Measurements from ENCODE around the gene ALDH4A1.
"Not testable (repeated sequence)": the region's sequence is repeated elsewhere in the genome, so short reads cannot be mapped to it uniquely, and the experiment has no call there.

Gene ALDH4A1

DNA sequence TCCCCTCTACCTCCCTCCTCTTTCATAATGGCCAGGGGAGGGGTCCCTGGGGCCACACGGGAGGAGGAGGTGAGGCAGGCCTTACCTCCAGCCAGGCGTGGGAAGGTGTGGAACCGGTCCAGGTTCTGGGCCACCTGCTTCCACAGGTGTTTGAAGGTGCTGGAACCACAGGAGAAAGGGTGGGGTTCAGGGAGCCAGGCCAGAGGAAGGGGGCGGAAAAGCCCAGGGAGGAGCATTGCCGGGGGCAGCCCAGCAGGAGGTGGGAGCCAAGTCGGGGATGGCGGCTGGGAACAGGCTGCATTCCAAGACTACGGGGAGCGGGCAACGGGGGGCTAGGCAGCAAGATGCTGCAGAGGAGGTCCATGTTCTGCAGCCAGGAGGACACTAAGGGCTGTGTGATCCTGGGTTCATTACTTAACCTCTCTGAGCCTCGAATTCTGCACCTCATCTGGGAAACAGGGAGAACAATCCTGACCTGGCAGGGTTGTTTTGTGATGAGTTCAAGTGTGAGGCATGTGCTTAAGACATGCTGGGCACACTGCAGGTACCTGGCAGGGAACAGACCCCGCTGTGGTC, 23.1 kb downstream of the ALDH4A1 start:
- no peak for DNase-seq (ENCODE audit: low read depth)

DNA sequence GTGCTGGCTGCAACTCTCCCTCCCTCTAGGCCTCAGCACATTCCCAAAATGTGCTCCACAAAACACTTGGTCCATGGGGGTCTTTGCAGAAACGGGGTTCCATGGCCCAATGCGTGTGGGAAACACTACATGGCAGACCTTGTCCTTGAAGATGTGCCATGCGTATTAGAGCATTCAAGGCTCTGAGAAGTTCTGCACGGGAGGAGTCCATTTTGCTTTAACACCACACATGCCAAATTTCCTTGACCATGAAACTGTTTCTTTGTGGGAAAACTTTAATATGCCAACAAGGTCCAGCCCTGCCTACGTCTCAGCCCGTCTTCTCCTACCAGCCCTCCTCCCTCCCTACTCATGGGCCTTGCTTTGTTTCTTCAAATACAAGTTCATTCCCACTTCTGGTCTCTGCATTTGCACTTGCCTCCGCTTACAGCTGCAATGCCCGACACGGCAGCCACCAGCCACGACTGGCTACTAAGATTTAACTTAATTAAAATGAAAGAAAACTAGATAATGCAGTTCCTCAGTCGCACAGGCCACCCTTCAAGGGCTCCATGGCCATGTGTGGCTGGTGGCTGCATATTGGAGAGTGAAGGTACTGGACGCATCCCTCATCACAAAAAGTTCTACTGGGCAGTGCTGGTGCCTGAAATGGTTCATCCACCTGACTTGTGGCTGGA, 23.7 kb downstream of the ALDH4A1 start:
- DNase-seq (ENCODE audit: low read depth) = no peak

DNA sequence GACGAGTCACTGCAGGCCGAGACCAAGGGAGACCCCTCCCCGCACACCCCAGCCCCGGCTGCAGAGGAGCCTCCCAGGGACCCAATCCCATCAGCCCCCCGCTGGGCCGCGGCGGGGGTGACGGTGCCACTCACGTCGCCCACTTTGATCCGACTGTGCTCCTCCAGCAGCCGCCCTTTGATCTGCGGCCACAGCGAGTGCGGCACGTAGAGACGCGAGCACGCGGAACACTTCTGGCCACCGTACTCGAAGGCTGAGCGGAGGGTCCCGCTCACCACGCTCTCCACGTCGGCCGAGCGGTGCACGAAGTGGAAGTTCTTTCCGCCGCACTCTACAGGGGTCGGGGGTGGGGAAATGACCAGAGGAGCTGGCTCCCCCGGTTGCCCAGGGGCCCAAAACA, 25.1 kb downstream of the ALDH4A1 start:
- no peak for DNase-seq (ENCODE audit: low read depth)

DNA sequence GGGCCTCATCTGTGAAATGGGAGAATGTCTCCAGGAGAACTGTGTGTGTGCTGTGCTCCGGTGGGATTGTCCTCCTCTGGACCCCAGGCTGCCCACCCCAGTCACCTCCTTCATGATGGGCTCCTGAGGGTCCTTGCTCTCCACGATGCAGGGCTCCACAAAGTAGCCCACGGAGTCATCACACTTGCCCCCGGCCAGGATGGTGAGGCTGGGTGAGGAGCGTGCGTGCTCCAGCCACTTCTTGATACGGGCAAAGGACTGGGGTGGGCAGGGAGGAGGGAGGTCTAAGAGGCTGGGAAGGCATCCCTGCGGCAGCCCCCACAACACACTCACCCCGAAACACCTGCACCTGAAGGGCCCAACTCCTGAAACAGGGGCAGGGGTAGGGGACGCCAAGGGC, 26.1 kb downstream of the ALDH4A1 start:
- no peak for DNase-seq (ENCODE audit: low read depth)

DNA sequence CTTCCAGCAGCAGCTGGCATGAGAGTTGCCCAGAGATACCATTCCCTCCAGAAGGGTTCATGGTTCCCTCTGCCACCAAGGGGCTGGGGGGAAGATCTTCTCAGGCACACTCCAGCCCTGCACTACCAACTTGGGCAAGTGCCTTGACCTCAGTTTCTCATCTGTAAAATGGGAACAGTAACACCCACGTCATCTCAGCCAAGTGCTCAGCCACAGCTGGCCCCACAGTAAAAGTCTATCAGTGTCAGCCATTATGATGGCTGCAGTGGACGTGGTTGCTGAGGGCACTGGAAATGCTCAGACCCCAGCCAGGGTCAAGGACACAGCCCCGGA, 26.6 kb downstream of the ALDH4A1 start:
- DNase-seq (ENCODE audit: low read depth) = no peak

DNA sequence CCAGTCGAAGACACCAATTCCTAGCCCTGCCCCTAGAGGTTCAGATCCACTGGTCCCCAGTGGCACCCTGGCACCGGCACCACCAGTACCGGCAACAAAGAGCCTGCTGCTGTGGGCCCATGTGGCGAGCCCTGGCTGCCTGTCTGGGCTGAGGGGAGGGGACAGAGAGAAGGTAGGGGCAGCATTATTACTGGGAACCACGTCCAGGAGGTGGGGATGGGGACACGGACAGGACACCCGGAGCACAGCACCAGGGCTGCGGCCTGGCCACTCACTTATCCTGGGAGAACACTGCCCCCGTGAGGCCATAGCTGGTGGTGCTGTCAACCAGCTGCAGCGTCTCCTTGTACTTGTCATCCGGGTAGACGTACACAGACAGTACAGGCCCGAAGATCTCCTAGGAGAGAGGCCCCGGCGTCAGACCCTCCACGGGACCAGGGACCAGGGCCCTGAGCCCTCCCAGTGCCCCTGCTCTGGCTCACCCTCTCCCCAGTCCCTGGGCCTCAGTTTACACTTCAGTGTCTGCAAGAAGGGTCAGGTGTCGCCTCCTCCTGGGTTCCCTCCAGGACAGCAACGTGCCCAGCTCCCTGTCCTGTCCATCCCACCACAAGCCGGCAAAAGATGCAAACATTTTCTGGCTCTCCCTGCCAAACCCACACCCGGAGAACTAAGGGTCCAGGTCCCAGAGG, 27.1 kb downstream of the ALDH4A1 start:
- peak; percentile 59 for DNase-seq (ENCODE audit: low read depth)

DNA sequence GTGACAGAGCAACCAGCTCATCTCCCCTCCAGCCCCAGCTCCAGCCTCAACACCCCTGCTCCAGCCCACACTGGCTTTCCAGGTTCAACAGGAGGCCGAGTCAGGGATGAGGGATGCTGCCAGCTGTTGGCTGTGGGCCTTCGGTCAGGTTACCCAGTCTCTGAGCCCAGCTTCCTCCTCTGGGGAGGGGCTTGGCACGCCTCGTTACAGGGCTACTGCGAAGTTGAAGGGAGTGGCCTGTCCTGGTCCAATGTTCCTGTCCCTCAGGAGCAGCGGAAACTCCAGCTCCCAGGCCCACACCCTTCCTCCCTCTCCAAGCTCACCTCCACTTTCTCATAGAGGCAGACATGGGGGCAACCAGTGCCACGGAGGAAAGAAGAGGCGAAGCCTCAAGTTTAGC, 27.8 kb downstream of the ALDH4A1 start:
- no peak for DNase-seq (ENCODE audit: low read depth)

DNA sequence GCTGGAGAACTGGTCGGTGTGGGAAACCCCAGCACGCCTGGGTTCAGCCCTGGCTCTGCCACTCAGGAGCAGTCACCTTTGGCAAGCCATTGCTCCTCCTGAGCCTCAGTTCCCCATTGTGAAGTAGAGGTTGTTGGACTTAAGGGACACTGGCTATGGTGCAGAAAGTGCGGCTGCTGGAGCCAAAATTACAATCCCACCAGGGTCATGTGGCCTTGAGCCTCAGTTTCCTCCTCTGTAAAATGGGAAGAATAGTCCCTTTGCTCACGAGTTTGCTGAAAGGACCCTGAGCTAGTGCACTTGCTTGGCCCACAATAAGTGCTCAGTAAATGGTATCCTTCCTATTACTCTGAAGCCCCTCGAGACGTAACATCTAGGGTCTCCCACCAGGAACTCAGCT, 28.3 kb downstream of the ALDH4A1 start:
- no peak for DNase-seq (ENCODE audit: low read depth)

DNA sequence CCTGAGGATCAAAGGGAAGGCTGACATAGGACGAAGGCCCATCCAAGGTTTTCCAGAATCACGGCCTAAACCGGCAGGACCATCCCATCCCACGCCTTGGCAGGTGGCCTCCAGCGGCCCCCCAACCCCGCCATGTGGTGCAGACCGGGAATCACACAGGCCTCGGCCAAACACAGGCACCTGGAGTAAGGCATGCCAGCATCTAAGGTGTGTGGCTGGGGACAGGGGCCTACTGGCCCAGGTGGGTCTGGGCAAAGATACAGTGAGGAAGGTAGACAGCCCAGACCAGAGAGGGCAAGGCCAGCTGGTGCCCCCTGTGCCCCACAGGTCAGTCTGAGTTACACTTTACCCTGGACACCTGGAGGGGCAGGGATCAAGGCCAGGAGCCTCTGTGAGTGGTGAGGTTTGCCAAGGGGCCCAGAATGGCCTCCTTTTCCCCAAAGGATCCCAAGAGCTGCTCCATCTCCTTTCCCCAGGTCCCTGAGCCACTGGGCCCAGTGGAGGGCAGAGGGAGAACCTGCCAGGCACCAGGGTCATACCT, 30.2 kb downstream of the ALDH4A1 start:
- no peak for DNase-seq (ENCODE audit: low read depth)

DNA sequence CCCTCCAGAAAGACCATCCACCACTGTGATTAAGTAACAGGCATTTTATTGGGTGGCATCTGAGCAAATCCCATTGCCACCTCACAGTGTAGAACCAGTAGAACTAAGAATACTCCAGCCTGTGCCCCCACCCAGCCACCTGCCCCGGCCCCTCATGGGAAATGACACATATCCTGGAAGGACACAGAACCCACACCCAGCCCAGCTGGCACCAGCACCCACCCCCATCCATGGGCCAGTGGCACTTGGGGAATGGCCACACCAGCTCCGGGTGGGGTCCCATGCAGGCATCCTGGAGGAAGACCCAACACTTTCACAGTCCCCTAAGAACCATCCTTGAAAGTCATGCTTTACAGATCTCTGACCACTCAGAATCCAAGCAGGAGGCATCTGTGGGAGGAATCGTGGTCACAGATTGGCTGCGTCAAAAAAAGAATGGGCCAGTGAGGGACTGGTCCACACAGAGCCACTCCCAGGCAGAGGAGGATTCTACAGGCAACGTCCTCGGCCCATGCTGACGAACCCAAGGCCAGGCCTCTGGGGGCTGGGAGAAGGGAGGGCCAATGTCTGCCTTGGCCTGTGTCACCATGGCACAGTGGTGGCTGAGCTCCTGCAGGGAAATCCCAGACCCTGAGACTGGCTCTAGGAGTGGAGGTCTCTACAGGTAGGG, 30.8 kb downstream of the ALDH4A1 start:
- no peak for DNase-seq (ENCODE audit: low read depth)

DNA sequence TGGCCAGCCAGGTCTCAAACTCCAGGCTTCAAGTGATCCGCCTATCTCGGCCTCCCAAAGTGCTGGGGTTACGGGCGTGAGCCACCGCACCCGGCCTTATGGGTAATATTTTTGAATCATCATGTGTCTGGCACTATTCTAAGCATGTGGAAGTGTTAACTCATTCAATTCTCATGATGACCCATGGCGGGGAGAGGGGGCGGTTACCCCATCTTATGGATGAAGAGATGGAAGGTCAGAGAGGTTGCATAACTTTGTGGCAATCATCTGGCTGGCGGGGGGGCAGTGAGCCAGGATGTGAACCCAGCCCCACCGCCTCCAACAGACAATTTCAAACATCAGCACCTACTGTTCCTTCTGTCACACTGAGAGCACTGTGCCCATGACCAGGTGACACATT, 31.4 kb downstream of the ALDH4A1 start:
- DNase-seq (ENCODE audit: low read depth) = no peak

DNA sequence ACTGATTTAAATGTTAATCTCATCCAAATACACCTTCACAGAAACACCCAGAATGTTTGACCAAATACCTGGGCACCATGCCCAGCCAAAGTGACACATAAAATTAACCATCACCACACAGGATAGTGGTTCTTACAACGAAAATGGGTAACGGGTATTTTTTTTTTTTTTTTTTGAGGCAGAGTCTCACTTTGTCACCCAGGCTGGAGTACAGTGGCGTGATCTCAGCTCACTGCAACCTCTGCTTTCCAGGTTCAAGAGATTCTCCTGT, 31.8 kb downstream of the ALDH4A1 start:
- DNase-seq (ENCODE audit: low read depth) = not testable (repeated sequence)

DNA sequence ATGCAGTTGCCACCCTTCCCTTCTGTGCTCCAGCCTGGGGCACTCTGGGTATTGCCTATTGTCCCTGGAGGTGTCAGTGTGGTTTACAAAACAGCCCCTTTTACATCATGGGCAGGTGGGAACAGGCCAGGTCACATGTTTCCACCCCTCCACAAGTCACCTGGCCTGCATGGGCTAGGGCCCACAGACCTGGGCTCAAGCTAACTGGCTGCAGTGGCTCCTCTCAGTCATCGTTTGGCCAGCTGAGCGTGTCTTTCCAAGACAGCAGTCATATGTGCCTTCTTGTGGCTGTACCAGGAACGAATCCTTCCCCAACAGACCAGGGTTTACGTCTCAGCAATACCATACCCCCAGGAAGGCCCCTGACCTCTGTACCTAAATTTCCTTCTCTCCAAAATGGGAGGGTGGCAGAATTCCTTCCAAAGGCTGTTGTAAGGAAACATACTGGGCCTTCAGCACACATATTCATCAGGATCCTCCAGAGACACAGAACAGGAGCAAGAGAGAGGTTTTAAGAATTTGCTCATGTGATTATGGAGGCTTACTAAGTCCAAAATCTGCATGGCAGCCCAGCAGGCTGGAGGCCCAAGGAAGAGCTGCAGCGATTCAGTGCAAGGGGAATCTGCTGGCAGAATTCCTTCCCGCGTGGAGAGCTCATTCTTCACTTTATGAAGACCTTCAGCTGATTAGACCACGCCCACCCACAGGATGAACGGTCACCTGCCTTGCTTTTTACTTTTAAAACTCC, 32.3 kb downstream of the ALDH4A1 start:
- DNase-seq (ENCODE audit: low read depth) = no peak

DNA sequence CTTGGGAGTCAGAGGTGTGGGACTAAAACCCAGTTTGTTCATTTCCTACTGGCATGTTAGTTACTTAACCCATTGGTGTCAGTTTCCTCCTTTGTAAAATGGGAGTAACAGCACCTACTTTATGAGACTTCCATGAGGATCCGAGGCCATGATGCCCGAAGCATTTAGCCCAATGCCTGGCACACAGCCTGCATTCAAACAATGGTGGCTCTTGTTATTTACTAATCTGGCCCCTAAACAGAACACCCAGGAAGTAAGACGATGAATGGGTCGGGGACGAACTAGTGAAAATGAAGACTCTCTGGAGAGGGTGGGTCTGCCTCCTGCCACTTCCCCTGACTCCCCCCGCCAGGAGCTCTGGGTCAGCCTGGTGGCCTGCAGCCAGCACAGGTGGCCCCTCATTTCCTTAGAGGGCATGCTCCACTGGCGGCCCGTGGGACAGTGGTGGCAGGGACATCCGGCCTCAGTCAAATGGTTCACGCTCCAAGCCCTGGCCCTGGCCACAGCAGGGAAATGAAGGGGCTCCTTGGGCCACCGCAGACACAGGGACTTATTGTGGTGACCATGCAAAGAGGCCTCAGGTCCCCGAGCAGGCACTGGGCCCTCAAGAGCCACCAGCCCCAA, 33.4 kb downstream of the ALDH4A1 start:
- DNase-seq (ENCODE audit: low read depth) = no peak

DNA sequence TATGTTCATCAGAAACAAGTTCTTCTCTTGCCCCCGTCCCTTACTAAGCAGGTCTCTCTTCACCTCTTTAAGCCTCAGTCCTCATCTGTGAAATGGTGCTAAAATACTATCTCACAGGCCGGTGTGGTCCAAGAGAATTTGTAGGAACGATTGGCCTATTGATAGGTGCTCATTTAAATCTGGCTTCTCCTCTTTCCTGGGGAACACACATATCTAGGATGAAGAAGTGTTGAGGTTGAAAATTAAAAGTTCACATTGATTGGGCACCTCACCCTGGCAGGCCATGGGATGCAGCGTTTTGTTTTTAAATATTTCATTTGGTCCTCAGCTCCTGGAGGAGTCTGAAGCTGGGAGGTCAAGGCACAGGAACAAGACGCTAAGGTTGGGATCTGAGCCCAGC, 34.0 kb downstream of the ALDH4A1 start:
- no peak for DNase-seq (ENCODE audit: low read depth)

DNA sequence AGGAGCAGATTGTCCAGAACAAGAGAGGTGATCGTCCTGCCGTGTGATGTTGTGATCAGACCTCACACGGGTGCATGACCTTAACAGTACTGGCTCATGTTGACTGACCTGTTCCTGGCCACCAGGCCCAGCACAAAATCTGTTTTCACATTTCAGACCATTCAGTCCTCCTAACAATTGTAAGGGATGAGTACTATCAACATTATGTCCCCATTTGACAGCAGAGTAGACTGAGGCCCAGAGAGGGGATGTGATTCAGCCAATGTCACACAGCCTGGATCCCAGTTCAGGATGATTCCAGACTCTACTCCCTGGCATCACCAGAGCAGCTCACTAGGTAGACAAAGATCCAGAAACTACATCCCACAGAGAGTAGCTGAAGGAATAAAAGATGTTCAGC, 35.5 kb downstream of the ALDH4A1 start:
- DNase-seq (ENCODE audit: low read depth) = no peak

DNA sequence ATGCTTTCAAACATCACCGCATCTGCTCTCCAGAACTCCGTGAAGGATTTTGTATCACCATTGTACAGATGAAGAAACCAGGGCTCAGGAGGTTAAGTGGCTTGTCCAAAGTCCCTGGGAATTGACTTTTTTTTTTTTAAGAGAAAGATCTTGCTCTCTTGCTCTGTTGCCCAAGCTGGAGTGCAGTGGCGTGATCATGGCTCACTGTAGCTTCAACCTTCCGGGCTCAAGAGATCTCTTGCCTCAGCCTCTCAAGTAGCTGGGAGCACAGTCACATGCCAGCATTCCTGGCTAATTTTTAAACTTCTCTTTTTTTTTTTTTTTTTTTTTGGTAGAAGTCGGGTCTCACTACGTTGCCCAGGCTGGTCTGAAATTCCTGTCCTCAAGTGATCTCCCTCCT, 36.0 kb downstream of the ALDH4A1 start:
- DNase-seq (ENCODE audit: low read depth) = no peak

DNA sequence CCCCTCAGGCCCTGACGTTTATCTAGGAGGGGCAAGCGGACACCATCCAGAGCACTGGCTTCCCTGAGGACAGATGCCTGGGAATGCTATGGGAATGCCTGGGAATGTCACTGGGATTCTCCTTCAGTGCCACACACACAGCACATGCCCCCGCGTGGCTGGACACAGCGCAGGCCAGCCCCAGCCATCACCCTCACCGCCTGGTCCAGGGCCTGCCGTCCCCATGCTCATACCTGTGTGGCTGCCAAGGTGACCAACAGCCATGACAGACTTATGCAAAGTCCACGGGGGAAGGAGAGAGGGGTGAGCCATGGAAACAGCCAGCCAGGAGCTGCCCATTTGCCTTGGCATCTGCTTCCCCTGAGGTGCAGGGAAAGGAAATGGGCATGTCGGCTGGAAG, 37.2 kb downstream of the ALDH4A1 start:
- no peak for DNase-seq (ENCODE audit: low read depth)

DNA sequence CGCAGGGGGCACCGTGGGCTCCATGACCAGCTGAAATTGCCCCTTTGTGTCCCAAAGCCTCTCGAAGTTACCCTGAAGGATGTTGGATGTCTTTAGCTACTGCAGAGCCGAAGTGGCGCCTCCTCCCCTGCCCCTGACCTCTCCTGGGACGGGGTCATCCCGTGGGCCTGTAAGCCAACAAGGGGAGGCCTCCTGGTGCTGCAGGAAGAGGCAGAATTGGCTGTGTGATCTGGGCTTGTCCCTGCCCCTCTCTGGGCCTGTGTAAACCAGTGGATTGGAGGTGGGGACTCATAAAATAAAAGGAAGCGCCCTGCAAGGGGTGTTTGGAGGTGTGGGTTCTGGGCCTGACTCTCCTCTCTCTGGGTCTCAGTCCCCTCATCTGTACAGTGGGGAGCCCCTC, 40.8 kb downstream of the ALDH4A1 start:
- DNase-seq (ENCODE audit: low read depth) = no peak

DNA sequence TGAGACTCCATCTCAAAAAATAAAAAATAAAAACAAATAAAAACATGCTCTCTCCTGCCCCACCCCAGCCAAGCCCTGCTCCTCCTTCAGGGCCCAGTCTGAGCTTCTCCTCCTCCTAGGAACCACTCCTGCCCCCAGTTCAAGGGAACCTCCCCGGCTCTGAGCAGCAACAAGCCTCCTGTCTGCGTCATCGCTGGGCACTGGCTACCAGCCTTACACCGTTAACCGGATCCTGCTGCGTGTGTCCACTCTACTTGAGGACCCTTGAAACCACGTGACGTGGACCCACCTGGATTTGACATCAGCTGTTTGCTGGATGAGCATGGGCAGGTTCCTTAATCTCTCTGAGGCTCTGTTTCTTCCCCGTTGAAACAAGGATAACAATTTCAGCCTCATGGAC, 41.3 kb downstream of the ALDH4A1 start:
- no peak for DNase-seq (ENCODE audit: low read depth)

DNA sequence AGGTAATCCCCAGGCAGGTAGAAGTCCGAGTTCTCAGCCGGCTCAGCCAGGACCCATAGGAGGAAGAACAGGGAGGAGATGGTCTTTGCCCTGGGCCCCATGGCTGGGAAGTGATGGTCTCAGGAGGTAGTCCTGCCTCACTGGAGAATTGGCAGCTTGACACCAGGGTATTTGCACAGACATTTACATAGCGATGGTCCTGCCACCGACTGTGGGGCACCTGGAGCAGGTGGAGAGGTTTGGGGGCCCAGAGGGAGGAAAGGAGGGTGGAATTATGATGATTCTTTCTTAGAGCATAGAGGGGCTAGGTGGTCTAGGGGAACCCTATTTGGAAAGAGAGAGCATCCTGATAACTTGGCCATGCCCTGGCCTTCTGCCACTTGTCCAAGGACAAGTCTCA, 42.8 kb downstream of the ALDH4A1 start, which contains the start of gene TAS1R2:
Gene TAS1R2, minus strand, starts transcription at position 101 of the 400 bp plus-strand sequence. Its CDS starts 0 bp downstream, at position 101.
- DNase-seq (ENCODE audit: low read depth) = no peak
